Neural cell (in vitro differentiated cells): ENCODE results near the gene TPPP3. TPM values are rescaled to one million over a fixed set of nuclear protein-coding genes. Genes with fewer than 3 reads are reported as not detected.

Source experiments
- H2AFZ ChIP-seq: fragments of 200-600, 300-800 bp; sonication (generic), shearing (Covaris generic); 2 replicates; pipeline ENCODE4 v1.6.0; 2014; ENCODE audit warnings: low read depth, mild to moderate bottlenecking, antibody characterized with exemption, low read length, moderate library complexity
- H3F3A ChIP-seq: fragments of 200-600 bp; shearing (Covaris generic); 2 replicates; pipeline ENCODE4 v1.6.1; 2016; ENCODE audit warnings: mild to moderate bottlenecking, moderate library complexity, mixed read lengths, antibody characterized with exemption, low read length; ENCODE audit not compliant: insufficient read depth, poor library complexity, severe bottlenecking
- H3K27ac ChIP-seq: fragments of 200-600, 300-800 bp; sonication (generic), shearing (Covaris generic); 2 replicates; pipeline ENCODE4 v1.5.1; 2014; ENCODE audit warnings: mild to moderate bottlenecking, low read length, moderate library complexity
- H3K27me3 ChIP-seq: fragments of 300-800, 200-600 bp; sonication (generic), shearing (Covaris generic); 2 replicates; pipeline ENCODE4 v1.6.0; 2014; ENCODE audit warnings: mild to moderate bottlenecking, low read depth, low read length, moderate library complexity; ENCODE audit not compliant: insufficient read depth
- H3K36me3 ChIP-seq: fragments of 300-800, 200-600 bp; sonication (generic), shearing (Covaris generic); 2 replicates; pipeline ENCODE4 v1.5.1; 2014; ENCODE audit warnings: mild to moderate bottlenecking, antibody characterized with exemption, low read length, moderate library complexity; ENCODE audit not compliant: insufficient read depth
- H3K4me2 ChIP-seq: fragments of 300-800, 200-600 bp; sonication (generic), shearing (Covaris generic); 2 replicates; pipeline ENCODE4 v1.6.0; 2014; ENCODE audit warnings: mild to moderate bottlenecking, low read length
- H3K4me3 ChIP-seq: fragments of 300-800, 200-600 bp; sonication (generic), shearing (Covaris generic); 2 replicates; pipeline ENCODE4 v1.5.1; 2014; ENCODE audit warnings: mild to moderate bottlenecking, low read length, moderate library complexity
- H3K79me2 ChIP-seq: fragments of 200-600 bp; shearing (Covaris generic); replicated peaks from 2 replicates; pipeline ENCODE4 v1.6.0; 2014; ENCODE audit warnings: mild to moderate bottlenecking, low read length, moderate library complexity; ENCODE audit not compliant: insufficient read depth
- H3K9ac ChIP-seq: fragments of 300-800, 200-600 bp; sonication (generic), shearing (Covaris generic); 2 replicates; pipeline ENCODE4 v1.6.1; 2016; ENCODE audit warnings: mild to moderate bottlenecking, low read length, mixed read lengths
- H3K9me2 ChIP-seq: fragments of 200-600 bp; shearing (Covaris generic); 2 replicates; pipeline ENCODE4 v1.6.1; 2016; ENCODE audit warnings: mild to moderate bottlenecking, low read length, mixed read lengths; ENCODE audit not compliant: insufficient read depth
- H3K9me3 ChIP-seq: fragments of 200-600, 300-800 bp; sonication (generic), shearing (Covaris generic); 2 replicates; pipeline ENCODE4 v1.6.1; 2016; ENCODE audit warnings: mild to moderate bottlenecking, mixed run types, low read length, moderate library complexity, mixed read lengths
- H4K20me1 ChIP-seq: fragments of 200-600 bp; shearing (Covaris generic); 2 replicates; pipeline ENCODE4 v1.6.1; 2016; ENCODE audit warnings: mild to moderate bottlenecking, mixed run types; ENCODE audit not compliant: insufficient read depth
- EP300 ChIP-seq: fragments of 450-650 bp; conservative IDR thresholded peaks from 2 replicates; pipeline ENCODE4 v1.6.1; 2014; ENCODE audit warnings: antibody characterized with exemption, mild to moderate bottlenecking, moderate library complexity; ENCODE audit not compliant: poor library complexity, severe bottlenecking
- MXI1 ChIP-seq: fragments of 450-650 bp; conservative IDR thresholded peaks from 2 replicates; pipeline ENCODE4 v1.6.1; 2014; ENCODE audit warnings: antibody characterized with exemption, mild to moderate bottlenecking; ENCODE audit not compliant: poor library complexity, severe bottlenecking
- POLR2AphosphoS5 ChIP-seq: IDR thresholded peaks from 2 replicates; pipeline ENCODE4 v1.6.1; 2012
- RAD21 ChIP-seq: fragments of 450-650 bp; conservative IDR thresholded peaks from 2 replicates; pipeline ENCODE4 v1.6.1; 2014; ENCODE audit warnings: antibody characterized with exemption, mild to moderate bottlenecking, moderate library complexity
- SMC3 ChIP-seq: fragments of 450-650 bp; conservative IDR thresholded peaks from 2 replicates; pipeline ENCODE4 v1.6.1; 2014; ENCODE audit warnings: antibody characterized with exemption, mild to moderate bottlenecking, moderate library complexity; ENCODE audit not compliant: poor library complexity
- TAF1 ChIP-seq: IDR thresholded peaks from 2 replicates; pipeline ENCODE4 v1.6.1; 2012; ENCODE audit warnings: low read depth
- polyA plus RNA-seq: library from polyadenylated mRNA; depleted of rRNA; stranded (reverse); fragments of >200 nt; gene quantifications from 2 replicates; pipeline ENCODE4 v1.2.3, GENCODE V29; 2014
- TF ChIP-seq, protein P1 (sequence below): IDR thresholded peaks from 2 replicates; pipeline ENCODE4 v1.6.1; 2012; ENCODE audit warnings: borderline replicate concordance

The TPPP3 gene
- polyA plus RNA-seq, 1 donor from 2014 or later, result 2.7 TPM

DNA sequence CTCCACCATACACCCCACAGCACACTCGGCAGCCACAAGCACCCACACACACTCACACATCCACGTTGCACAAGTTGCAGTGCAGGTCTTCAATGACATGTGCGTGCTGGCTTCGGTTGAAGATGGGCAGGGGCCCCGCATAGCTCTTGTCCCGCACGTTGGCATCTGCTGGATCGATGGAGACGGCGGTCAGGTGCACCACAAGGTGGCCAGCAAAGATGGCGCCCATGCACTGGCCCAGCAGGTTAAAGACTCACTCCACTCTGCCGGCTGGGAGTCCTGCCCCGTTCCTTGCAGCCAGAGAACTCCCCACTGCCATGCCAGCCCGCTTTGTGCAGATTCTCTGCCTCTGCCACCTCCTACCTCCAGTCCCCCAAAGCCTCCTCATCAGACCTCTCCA, 7.6 kb upstream of the TPPP3 start:
- no peak overlapping the region for H3K9ac ChIP-seq
- no peaks in the 10 kb centered on the region for H4K20me1 ChIP-seq
- H3K9me3 ChIP-seq, result no peaks in the 10 kb centered on the region
- H3F3A ChIP-seq, result no peaks in the 10 kb centered on the region
- no peak for TF ChIP-seq MXI1
- TF ChIP-seq POLR2AphosphoS5, result no peak
- no peak for TF ChIP-seq SMC3
- TF ChIP-seq, protein P1, sequence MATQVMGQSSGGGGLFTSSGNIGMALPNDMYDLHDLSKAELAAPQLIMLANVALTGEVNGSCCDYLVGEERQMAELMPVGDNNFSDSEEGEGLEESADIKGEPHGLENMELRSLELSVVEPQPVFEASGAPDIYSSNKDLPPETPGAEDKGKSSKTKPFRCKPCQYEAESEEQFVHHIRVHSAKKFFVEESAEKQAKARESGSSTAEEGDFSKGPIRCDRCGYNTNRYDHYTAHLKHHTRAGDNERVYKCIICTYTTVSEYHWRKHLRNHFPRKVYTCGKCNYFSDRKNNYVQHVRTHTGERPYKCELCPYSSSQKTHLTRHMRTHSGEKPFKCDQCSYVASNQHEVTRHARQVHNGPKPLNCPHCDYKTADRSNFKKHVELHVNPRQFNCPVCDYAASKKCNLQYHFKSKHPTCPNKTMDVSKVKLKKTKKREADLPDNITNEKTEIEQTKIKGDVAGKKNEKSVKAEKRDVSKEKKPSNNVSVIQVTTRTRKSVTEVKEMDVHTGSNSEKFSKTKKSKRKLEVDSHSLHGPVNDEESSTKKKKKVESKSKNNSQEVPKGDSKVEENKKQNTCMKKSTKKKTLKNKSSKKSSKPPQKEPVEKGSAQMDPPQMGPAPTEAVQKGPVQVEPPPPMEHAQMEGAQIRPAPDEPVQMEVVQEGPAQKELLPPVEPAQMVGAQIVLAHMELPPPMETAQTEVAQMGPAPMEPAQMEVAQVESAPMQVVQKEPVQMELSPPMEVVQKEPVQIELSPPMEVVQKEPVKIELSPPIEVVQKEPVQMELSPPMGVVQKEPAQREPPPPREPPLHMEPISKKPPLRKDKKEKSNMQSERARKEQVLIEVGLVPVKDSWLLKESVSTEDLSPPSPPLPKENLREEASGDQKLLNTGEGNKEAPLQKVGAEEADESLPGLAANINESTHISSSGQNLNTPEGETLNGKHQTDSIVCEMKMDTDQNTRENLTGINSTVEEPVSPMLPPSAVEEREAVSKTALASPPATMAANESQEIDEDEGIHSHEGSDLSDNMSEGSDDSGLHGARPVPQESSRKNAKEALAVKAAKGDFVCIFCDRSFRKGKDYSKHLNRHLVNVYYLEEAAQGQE, result no peak
- no peak for TF ChIP-seq RAD21
- H3K4me2 ChIP-seq, result no peak overlapping the region
- H3K27me3 ChIP-seq, result no peaks in the 10 kb centered on the region
- H2AFZ ChIP-seq, result no peak overlapping the region
- H3K4me3 ChIP-seq, result no peak overlapping the region
- no peaks in the 10 kb centered on the region for H3K36me3 ChIP-seq
- H3K79me2 ChIP-seq, result no peaks in the 10 kb centered on the region
- no peaks in the 10 kb centered on the region for H3K9me2 ChIP-seq
- H3K27ac ChIP-seq, result no peak overlapping the region

DNA sequence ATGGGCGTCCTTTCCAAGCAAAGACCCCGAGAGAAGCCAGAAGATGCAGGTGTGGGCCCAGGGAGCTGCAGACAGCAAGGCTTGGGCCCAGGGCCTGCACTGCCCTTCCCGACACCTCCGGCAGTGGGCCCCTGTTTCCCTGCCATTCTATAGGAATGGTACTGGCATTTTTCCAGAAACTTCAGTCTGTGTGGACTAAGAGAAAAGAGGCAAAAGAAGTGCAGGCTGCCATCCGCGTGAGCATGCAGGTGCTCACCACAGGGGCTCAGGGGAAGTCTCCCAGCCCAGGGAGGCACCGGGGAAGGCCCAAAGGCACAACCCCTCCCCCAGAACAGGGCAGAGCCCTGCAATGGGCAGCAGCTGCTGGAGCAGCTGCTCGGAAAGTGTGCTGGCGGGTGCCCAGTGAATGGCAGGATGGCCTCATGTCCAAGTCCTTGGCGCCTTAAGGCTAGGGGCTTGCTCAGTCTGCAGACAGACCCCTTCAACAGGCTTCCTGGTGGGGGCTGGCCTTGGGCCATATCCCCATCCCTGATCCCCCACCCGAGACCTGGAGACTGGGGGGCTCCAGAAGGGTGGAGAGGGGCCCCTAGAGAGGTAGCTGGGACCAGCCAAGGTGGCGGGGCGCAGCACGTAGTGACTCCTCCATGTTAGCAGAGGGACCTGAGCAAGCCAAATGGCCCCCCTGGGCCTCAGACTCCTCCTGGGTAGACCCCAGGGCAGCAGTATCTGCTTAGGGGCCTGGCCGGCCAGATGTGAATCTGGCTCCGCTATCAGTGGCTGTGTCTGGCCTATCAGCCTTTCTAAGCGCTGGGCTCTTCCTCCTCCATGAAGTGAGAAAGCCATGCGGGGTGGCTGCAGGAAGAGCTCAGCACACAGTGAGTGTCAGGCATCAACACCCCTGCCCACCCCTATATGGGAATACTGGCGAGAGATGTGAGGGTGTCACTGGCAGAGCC, 6.7 kb upstream of the TPPP3 start:
- Histone ChIP-seq H3K9ac (no peak overlapping the region), H3K4me3 (no peak overlapping the region)
- no peak for TF ChIP-seq TAF1
- no peak for TF ChIP-seq SMC3
- no peak for TF ChIP-seq POLR2AphosphoS5
- TF ChIP-seq, protein P1, result no peak
- no peak for TF ChIP-seq EP300

More for the DNA sequence above, 6.7 kb upstream of the TPPP3 start:
- Histone ChIP-seq H3K27me3 (no peaks in the 10 kb centered on the region), H3K36me3 (no peaks in the 10 kb centered on the region), H2AFZ (no peak overlapping the region), H3K9me2 (no peaks in the 10 kb centered on the region), H4K20me1 (no peaks in the 10 kb centered on the region), H3F3A (no peaks in the 10 kb centered on the region), H3K79me2 (no peaks in the 10 kb centered on the region), H3K27ac (no peak overlapping the region), H3K4me2 (no peak overlapping the region), H3K9me3 (no peaks in the 10 kb centered on the region)
